Activated naive CD4-positive, alpha-beta T cell treated with anti-CD3 and anti-CD28 coated beads for 36 hours (primary cell): ENCODE results near the gene DCTN3. TPM values are rescaled to one million over a fixed set of nuclear protein-coding genes. Genes with fewer than 3 reads are reported as not detected.
"Not testable (repeated sequence)": the region's sequence is repeated elsewhere in the genome, so short reads cannot be mapped to it uniquely, and the experiment has no call there.

Experiments used
- CTCF ChIA-PET: fragments of 350-600 bp; sonication (Branson Sonifier 250); formaldehyde crosslinking; loops from one replicate; lab custom pipeline; 2021; ENCODE audit warnings: antibody characterized with exemption; lab: Charles Lee
- DNase-seq: peaks from one replicate; pipeline ENCODE4 v3.0.0-alpha.2; 2020
- H3K27ac Mint-ChIP-seq: one replicate; pipeline ENCODE4 v1.8.0; 2021; ENCODE audit warnings: mild to moderate bottlenecking, mixed read lengths
- H3K27me3 Mint-ChIP-seq: one replicate; pipeline ENCODE4 v1.8.0; 2021; ENCODE audit warnings: low read depth, mixed read lengths
- H3K36me3 Mint-ChIP-seq: one replicate; pipeline ENCODE4 v1.8.0; 2021; ENCODE audit warnings: low read depth, mixed read lengths
- H3K4me1 Mint-ChIP-seq: one replicate; pipeline ENCODE4 v1.8.0; 2021; ENCODE audit warnings: low read depth, mixed read lengths
- H3K4me3 Mint-ChIP-seq: one replicate; pipeline ENCODE4 v1.8.0; 2021; ENCODE audit warnings: mild to moderate bottlenecking, moderate library complexity, mixed read lengths
- H3K9me3 Mint-ChIP-seq: one replicate; pipeline ENCODE4 v1.8.0; 2021; ENCODE audit warnings: mixed read lengths
- intact Hi-C: fragments of 100-400 bp; cut with micrococcal nuclease; formaldehyde crosslinking; loops from one replicate; pipeline ENCODE4 v1.15.1; 2023
- total RNA-seq, 2 experiments: library from RNA; stranded (reverse); gene quantifications; one replicate each; pipeline ENCODE4 v1.2.3, GENCODE V29; 2021

DCTN3 gene
- total RNA-seq, 2 experiments from 2014 or later = 86.1 to 87.5 TPM

- peaks cover 17% of the 10 kb centered on the region for H3K36me3 Mint-ChIP-seq
- no peak overlapping the region for H3K4me3 Mint-ChIP-seq
- H3K9me3 Mint-ChIP-seq = no peaks in the 10 kb centered on the region
- H3K27ac Mint-ChIP-seq = no peak overlapping the region
- intact Hi-C loops = loop anchor here (5.0 kb wide), 2 partner anchors 342 to 427 kb away; partner anchors contain the start of genes DNAJB5 and VCP
- no peaks in the 10 kb centered on the region for H3K27me3 Mint-ChIP-seq
- CTCF ChIA-PET = interaction anchor here (0.6 to 3.8 kb wide), 7 partner anchors 10 to 1522 kb away, joined by 3 to 32 read pairs (median 4); partner anchors contain the start of genes CCL27 and RPP25L
- peaks cover 18% of the 10 kb centered on the region for H3K4me1 Mint-ChIP-seq
- DNase-seq = no peak
Observed at GRCh38 chr9:34644766-34645314, 24.5 kb upstream of the DCTN3 start.

DNA sequence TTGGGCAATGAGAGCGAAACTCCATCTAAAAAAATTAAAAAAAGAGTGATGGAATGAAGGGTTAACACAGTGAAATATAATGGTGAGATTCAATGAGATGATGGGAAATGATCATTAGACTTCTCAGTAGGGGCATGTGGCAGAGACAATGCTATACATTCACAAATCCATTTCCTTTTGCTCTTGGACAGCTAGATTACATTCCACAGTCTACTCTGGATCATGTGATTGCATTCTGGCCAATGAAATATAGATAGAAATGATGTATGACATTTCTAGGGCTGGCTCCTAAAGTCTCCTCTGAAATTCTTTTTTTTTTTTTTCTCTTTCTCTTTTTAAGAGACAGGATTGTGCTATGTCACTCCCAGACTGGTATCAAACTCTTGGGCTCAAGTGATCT is 22.4 kb upstream of the DCTN3 start:
- H3K36me3 Mint-ChIP-seq = peaks cover 2% of the 10 kb centered on the region
- CTCF ChIA-PET = interaction anchor here (1.1 to 3.8 kb wide), 5 partner anchors 8 to 305 kb away, joined by 3 to 32 read pairs (median 4); no protein-coding TSS in a partner anchor

DNA sequence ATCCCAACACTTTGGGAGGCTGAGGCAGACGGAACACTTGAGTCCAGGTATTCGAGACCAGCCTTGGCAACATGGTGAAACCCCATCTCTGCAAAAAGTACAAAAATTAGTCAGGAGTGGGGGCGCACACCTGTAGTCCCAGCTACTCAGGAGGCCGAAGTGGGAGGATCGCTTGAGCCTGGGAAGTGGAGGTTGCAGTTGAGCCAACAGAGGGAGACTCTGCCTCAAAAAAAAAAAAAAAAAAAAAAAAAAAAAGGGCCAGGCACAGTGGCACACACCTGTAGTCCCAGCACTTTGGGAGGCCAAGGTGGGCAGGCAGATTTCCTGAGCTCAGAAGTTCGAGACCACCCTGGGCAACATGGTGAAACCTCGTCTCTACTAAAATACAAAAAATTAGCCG is 19.0 kb upstream of the DCTN3 start:
- not testable (repeated sequence) for H3K27ac Mint-ChIP-seq, H3K27me3 Mint-ChIP-seq, H3K9me3 Mint-ChIP-seq, H3K4me3 Mint-ChIP-seq, DNase-seq
- H3K36me3 Mint-ChIP-seq = peaks cover 13% of the 10 kb centered on the region
- intact Hi-C loops = loop anchor here (5.0 to 10.0 kb wide), 3 partner anchors 312 to 595 kb away; partner anchors contain the start of genes DCAF12, KIF24, NUDT2 and UBAP2
- H3K4me1 Mint-ChIP-seq = peaks cover 32% of the 10 kb centered on the region
- CTCF ChIA-PET = interaction anchor here (0.7 to 6.0 kb wide), 5 partner anchors 7 to 138 kb away, joined by 3 to 64 read pairs (median 5); partner anchors contain the start of gene GALT

More for the DNA sequence above, 22.4 kb upstream of the DCTN3 start:
- intact Hi-C loops = no loop called here
- peaks cover 18% of the 10 kb centered on the region for H3K4me1 Mint-ChIP-seq
- no peak for DNase-seq
- H3K27me3 Mint-ChIP-seq = no peaks in the 10 kb centered on the region
- no peak overlapping the region for H3K4me3 Mint-ChIP-seq
- H3K9me3 Mint-ChIP-seq = no peaks in the 10 kb centered on the region
- H3K27ac Mint-ChIP-seq = no peak overlapping the region

GRCh38 chr9:34638138-34638445 is 17.8 kb upstream of the DCTN3 start:
- intact Hi-C loops = loop anchor here (1.0 to 10.0 kb wide), 5 partner anchors 8 to 593 kb away; partner anchors contain the start of genes DCAF12, GALT, KIF24 and NUDT2
- no peak for DNase-seq
- Mint-ChIP-seq H3K36me3 (peaks cover 13% of the 10 kb centered on the region), H3K9me3 (no peaks in the 10 kb centered on the region), H3K4me3 (peak overlapping the region; percentile 92), H3K27ac (peak overlapping the region; percentile 89), H3K4me1 (peaks cover 37% of the 10 kb centered on the region), H3K27me3 (no peaks in the 10 kb centered on the region)
- CTCF ChIA-PET = interaction anchor here (1.1 to 6.9 kb wide), 8 partner anchors 8 to 137 kb away, joined by 3 to 123 read pairs (median 8); partner anchors contain the start of genes GALT and RPP25L

DNA sequence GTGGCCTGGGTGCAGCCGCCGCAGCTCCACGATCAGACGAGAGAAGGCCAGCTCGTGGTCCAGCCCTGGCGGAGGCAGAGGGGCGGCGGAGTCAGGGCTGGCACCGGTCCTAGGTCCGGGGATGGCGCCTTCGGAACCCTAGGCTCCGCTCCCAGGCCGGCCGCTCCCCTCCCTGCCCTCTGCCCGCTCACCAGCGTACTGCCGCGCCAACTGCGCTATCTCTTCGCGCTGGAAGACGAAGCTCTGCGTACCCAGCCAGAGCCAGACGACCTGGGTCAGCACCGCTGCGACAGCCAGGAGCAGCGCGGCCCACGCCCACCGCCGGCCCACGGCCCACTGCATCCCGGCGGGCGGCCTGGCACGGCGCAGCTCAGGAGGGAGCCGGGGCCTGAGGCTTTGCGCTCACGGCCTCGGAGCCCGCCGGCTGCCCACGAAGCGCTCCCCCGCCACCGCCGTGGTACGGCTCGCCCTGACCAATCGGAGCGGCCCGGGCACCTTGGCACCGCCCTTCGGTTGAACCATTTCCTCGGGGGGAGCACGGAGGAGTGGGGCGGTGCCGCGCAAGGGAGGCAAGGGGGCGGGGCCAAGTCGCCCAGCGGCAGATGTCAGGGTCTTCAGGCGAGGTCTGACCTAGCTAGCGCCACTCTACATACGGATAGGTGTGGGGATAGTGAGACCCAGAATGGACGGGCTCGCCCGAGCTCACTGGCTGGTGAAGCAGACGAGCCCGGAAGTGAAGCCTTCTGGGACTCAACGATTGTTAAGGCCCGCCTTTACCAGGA is 17.3 kb upstream of the DCTN3 start, which contains the start of gene SIGMAR1:
TSS of gene SIGMAR1 (minus strand) at position 432 of the 782 bp plus-strand sequence. CDS start at position 342, 90 bp downstream.
- DNase-seq = peak; percentile 94
- Mint-ChIP-seq H3K27ac (peak within 1 kb of the TSS; percentile 89), H3K4me3 (peak within 1 kb of the TSS; percentile 92), H3K27me3 (no peaks in the 10 kb centered on the region), H3K4me1 (peaks cover 37% of the 10 kb centered on the region), H3K9me3 (no peaks in the 10 kb centered on the region), H3K36me3 (peaks cover 13% of the 10 kb centered on the region)
- intact Hi-C loops = loop anchor here (1.0 to 10.0 kb wide), 7 partner anchors 9 to 593 kb away; partner anchors contain the start of genes DCAF12, DNAI1, FAM219A and GALT
- CTCF ChIA-PET = interaction anchor here (0.6 to 6.9 kb wide), 10 partner anchors 8 to 497 kb away, joined by 3 to 123 read pairs (median 8); partner anchors contain the start of genes DCTN3, GALT and RPP25L

DNA sequence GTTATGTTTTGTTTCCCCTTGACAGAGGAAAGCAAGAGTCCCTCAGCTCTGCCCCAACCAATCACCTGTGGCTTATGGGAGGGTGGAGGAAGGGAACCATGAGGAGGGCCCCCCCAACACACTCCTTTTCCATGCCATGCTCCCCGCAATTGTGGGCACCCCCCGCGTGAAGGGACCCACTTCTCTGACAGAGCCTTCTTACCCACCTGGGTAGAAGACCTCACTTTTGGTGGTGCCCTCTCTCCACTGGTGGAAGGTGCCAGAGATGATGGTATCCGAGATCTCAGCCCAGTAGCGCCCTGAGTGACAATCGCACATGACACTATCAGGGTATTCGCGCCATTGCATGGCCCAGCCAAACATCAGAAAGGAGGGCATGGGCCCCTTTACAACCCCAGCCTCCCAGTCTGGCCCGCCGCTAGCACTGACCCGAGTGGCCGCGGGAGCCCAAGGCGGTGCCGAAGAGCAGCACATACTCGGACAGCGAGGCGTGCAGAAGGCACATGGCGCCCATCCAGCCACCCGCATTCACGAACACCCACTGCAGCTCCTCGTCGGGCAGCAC is 16.6 kb upstream of the DCTN3 start:
- Mint-ChIP-seq H3K4me3 (peak overlapping the region; percentile 92), H3K36me3 (peaks cover 13% of the 10 kb centered on the region), H3K27ac (peak overlapping the region; percentile 83), H3K9me3 (no peaks in the 10 kb centered on the region), H3K27me3 (no peaks in the 10 kb centered on the region), H3K4me1 (peaks cover 37% of the 10 kb centered on the region)
- intact Hi-C loops = loop anchor here (1.0 to 10.0 kb wide), 5 partner anchors 28 to 592 kb away; partner anchors contain the start of genes DCAF12, DNAI1, FAM219A and KIF24
- DNase-seq = peak; percentile 25
- CTCF ChIA-PET = interaction anchor here (1.2 to 6.9 kb wide), 8 partner anchors 7 to 233 kb away, joined by 3 to 123 read pairs (median 26); partner anchors contain the start of genes DCTN3, GALT and RPP25L

DNA sequence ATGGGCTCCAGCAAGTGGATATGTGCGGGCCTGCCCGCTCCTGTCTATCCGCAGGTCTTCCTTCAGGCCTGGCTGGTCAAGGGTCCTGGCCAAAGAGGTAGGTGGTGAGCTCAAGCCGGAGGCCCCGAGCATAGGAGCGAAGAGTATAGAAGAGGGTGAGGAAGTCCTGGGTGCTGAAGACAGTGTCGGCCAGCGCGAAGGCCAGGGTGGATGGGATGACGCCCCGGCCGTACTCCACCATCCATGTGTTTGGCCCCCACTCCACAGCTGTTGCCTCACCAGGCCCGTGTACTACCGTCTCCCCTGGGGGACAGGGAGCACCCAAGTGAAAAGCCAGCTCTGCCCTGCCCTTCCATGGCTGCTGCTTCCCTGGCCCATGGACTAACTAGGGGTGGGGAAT is 15.3 kb upstream of the DCTN3 start:
- Mint-ChIP-seq H3K27me3 (peaks cover under 1% of the 10 kb centered on the region), H3K36me3 (peaks cover 13% of the 10 kb centered on the region), H3K4me1 (peaks cover 37% of the 10 kb centered on the region), H3K9me3 (no peaks in the 10 kb centered on the region), H3K4me3 (peak overlapping the region; percentile 92), H3K27ac (no peak overlapping the region)
- intact Hi-C loops = loop anchor here (5.0 to 10.0 kb wide), 3 partner anchors 308 to 591 kb away; partner anchors contain the start of genes DCAF12, KIF24, NUDT2 and UBAP2
- CTCF ChIA-PET = interaction anchor here (0.7 to 6.9 kb wide), 11 partner anchors 8 to 241 kb away, joined by 4 to 123 read pairs (median 19); partner anchors contain the start of genes DCTN3, GALT and RPP25L
- DNase-seq = no peak

DNA sequence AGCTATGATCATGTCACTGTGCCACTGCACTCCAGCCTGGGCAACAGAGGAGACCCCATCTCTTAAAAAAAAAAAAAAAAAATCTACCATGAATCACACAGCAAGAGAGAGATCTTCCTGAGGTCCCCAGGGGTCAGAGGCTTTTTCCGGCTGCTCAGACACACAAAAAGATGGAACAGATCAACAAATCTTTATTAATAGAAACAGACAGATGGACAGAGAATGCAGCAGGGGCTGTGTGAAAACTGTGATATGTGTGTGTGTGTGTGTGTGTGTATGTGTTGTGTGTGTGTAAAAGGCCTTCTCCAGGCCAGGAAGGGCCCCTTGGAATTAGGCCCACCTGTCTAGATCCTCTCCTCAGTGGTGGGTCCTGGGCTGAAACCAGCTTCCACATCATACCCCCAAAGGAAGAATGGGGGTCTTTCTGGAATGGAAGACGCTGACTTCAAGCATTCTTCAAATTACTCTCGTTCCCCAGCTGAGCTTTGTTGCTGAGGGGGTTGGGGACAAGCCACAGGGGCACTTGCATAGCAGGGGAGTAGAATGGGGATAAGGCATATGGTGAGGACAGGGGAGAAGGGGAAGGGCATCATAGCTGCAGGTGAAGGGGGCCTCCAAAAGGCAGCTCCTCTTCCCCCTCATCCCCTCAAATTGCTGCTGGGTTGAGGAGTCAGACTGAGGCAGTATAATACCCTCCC is 14.4 kb upstream of the DCTN3 start:
- peaks cover 39% of the 10 kb centered on the region for H3K4me1 Mint-ChIP-seq
- no peak overlapping the region for H3K4me3 Mint-ChIP-seq
- no peaks in the 10 kb centered on the region for H3K9me3 Mint-ChIP-seq
- no peak overlapping the region for H3K27ac Mint-ChIP-seq
- no peak for DNase-seq
- peaks cover 13% of the 10 kb centered on the region for H3K36me3 Mint-ChIP-seq
- peaks cover 9% of the 10 kb centered on the region for H3K27me3 Mint-ChIP-seq
- intact Hi-C loops = loop anchor here (1.0 to 10.0 kb wide), 6 partner anchors 14 to 590 kb away; partner anchors contain the start of genes DCAF12, DCTN3, KIF24 and NUDT2
- CTCF ChIA-PET = interaction anchor here (0.6 to 6.9 kb wide), 22 partner anchors 9 to 307 kb away, joined by 3 to 123 read pairs (median 8); partner anchors contain the start of genes CCL27, DCTN3, GALT and IL11RA

GRCh38 chr9:34633851-34634550 is 13.7 kb upstream of the DCTN3 start:
- intact Hi-C loops = loop anchor here (1.0 to 10.0 kb wide), 5 partner anchors 14 to 589 kb away; partner anchors contain the start of genes DCAF12, DCTN3, RPP25L and UBAP2
- Mint-ChIP-seq H3K4me3 (no peak overlapping the region), H3K4me1 (peaks cover 43% of the 10 kb centered on the region), H3K9me3 (no peaks in the 10 kb centered on the region), H3K36me3 (peaks cover 13% of the 10 kb centered on the region), H3K27me3 (peaks cover 16% of the 10 kb centered on the region), H3K27ac (no peak overlapping the region)
- CTCF ChIA-PET = interaction anchor here (0.6 to 6.9 kb wide), 22 partner anchors 9 to 306 kb away, joined by 3 to 123 read pairs (median 8); partner anchors contain the start of genes CCL27, DCTN3, GALT and IL11RA
- DNase-seq = peak; percentile 85

DNA sequence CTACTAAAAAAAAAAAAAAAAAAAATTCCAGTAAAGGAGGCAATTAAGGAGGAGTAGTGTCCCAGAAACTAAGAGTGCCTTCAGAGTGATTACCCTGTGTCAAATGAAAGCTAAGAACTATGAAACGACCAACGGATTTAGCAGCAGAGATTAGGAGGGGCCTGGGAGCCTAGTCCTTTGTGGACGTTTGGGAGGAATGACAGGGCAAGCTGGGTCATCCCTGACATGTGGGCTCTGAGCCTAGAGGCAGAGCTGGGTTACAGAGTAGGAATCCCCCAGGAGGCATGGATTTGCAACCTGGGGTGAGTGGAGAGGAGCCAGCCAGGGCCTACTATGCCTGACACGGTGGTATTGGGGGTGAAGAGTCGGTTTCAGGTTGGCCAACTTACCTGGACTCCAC is 12.9 kb upstream of the DCTN3 start:
- Mint-ChIP-seq H3K27ac (no peak overlapping the region), H3K9me3 (no peaks in the 10 kb centered on the region), H3K4me3 (no peak overlapping the region), H3K36me3 (peaks cover 13% of the 10 kb centered on the region), H3K27me3 (peaks cover 21% of the 10 kb centered on the region), H3K4me1 (peaks cover 39% of the 10 kb centered on the region)
- CTCF ChIA-PET = interaction anchor here (0.6 to 6.9 kb wide), 11 partner anchors 8 to 429 kb away, joined by 3 to 123 read pairs (median 19); partner anchors contain the start of genes CCL27, DCTN3, GALT and RPP25L
- no peak for DNase-seq
- intact Hi-C loops = loop anchor here (10.0 kb wide), 2 partner anchors 508 to 588 kb away; partner anchors contain the start of genes DCAF12 and UBAP2
